ENCODE data around the gene MITF.

MITF gene

GRCh38 chr3:69881756-69882428 lies 142.6 kb downstream of the MITF start:
- H3K27ac ChIP-seq = no peak overlapping the region
- TF ChIP-seq CTCF (IDR thresholded peaks at IDR 0.05) (no peak), ZFX (IDR thresholded peaks at IDR 0.05; ENCODE audit: borderline replicate concordance) (no peak)

GRCh38 chr3:69882560-69882959 lies 143.3 kb downstream of the MITF start:
- no peak overlapping the region for H3K27ac ChIP-seq
- no peak for TF ChIP-seq ZFX (IDR thresholded peaks at IDR 0.05; ENCODE audit: borderline replicate concordance)
- TF ChIP-seq CTCF (IDR thresholded peaks at IDR 0.05) = no peak

- TF ChIP-seq ZFX (IDR thresholded peaks at IDR 0.05; ENCODE audit: borderline replicate concordance) (no peak), CTCF (IDR thresholded peaks at IDR 0.05) (no peak)
- no peak overlapping the region for H3K27ac ChIP-seq
Observed at GRCh38 chr3:69888040-69888942, 149.0 kb downstream of the MITF start.

GRCh38 chr3:69888943-69889315 lies 149.7 kb downstream of the MITF start:
- no peak for TF ChIP-seq ZFX (IDR thresholded peaks at IDR 0.05; ENCODE audit: borderline replicate concordance)
- TF ChIP-seq CTCF (IDR thresholded peaks at IDR 0.05) = no peak
- H3K27ac ChIP-seq = no peak overlapping the region

GRCh38 chr3:69890084-69890483 lies 150.8 kb downstream of the MITF start:
- H3K27ac ChIP-seq = no peak overlapping the region
- TF ChIP-seq CTCF (IDR thresholded peaks at IDR 0.05) (no peak), ZFX (IDR thresholded peaks at IDR 0.05; ENCODE audit: borderline replicate concordance) (no peak)

- TF ChIP-seq CTCF (IDR thresholded peaks at IDR 0.05) = no peak
- TF ChIP-seq ZFX (IDR thresholded peaks at IDR 0.05; ENCODE audit: borderline replicate concordance) = no peak
- H3K27ac ChIP-seq = no peak overlapping the region
Observed at GRCh38 chr3:69890691-69891090, 151.4 kb downstream of the MITF start.

GRCh38 chr3:69892706-69893105 lies 153.4 kb downstream of the MITF start:
- no peak overlapping the region for H3K27ac ChIP-seq
- TF ChIP-seq ZFX (IDR thresholded peaks at IDR 0.05; ENCODE audit: borderline replicate concordance) (no peak), CTCF (IDR thresholded peaks at IDR 0.05) (no peak)
